Trophoblast cell (in vitro differentiated cells and primary cell): ENCODE data around the gene OST4.

Source experiments
- DNase-seq, 2 donors: peaks; one replicate each; pipeline ENCODE4 v3.0.0-alpha.2; 2016
- H2AFZ ChIP-seq: 2 replicates; pipeline ENCODE4 v1.6.1; 2013; ENCODE audit warnings: low read length, moderate library complexity, mild to moderate bottlenecking; ENCODE audit not compliant: insufficient read depth, poor library complexity
- H2AK5ac ChIP-seq: 2 replicates; pipeline ENCODE4 v1.6.1; 2013; ENCODE audit warnings: mild to moderate bottlenecking, low read length
- H2BK120ac ChIP-seq: 2 replicates; pipeline ENCODE4 v1.6.1; 2013; ENCODE audit warnings: low read length, mild to moderate bottlenecking, moderate library complexity; ENCODE audit not compliant: insufficient read depth, poor library complexity
- H2BK12ac ChIP-seq: 2 replicates; pipeline ENCODE4 v1.6.1; 2013; ENCODE audit warnings: mild to moderate bottlenecking, low read length, moderate library complexity
- H2BK5ac ChIP-seq: 2 replicates; pipeline ENCODE4 v1.6.1; 2013; ENCODE audit warnings: low read length, low read depth, moderate library complexity, mild to moderate bottlenecking; ENCODE audit not compliant: poor library complexity
- H3K14ac ChIP-seq: 2 replicates; pipeline ENCODE4 v1.6.1; 2013; ENCODE audit warnings: mild to moderate bottlenecking, low read length
- H3K18ac ChIP-seq: 2 replicates; pipeline ENCODE4 v1.6.1; 2013; ENCODE audit warnings: mild to moderate bottlenecking, low read length
- H3K23ac ChIP-seq: 2 replicates; pipeline ENCODE4 v1.6.1; 2013; ENCODE audit warnings: low read length
- H3K27ac ChIP-seq: 2 replicates; pipeline ENCODE4 v1.5.1; 2013; ENCODE audit warnings: low read depth, mild to moderate bottlenecking, inconsistent platforms, low read length, moderate library complexity
- H3K27me3 ChIP-seq: 2 replicates; pipeline ENCODE4 v1.6.1; 2013; ENCODE audit warnings: inconsistent platforms, mild to moderate bottlenecking, low read length, moderate library complexity; ENCODE audit not compliant: insufficient read depth
- H3K36me3 ChIP-seq, 2 experiments: 1 replicate in 1 of 2; 2 replicates in 1 of 2; pipeline ENCODE4 v1.6.1; 2013; ENCODE audit warnings: low read length in 2 of 2, mild to moderate bottlenecking in 2 of 2, moderate library complexity in 1 of 2; ENCODE audit not compliant: insufficient read depth in 2 of 2, control insufficient read depth in 1 of 2
- H3K4ac ChIP-seq: 2 replicates; pipeline ENCODE4 v1.6.1; 2013; ENCODE audit warnings: low read depth, mild to moderate bottlenecking, low read length, moderate library complexity
- H3K4me1 ChIP-seq, 2 experiments: 1 replicate in 1 of 2; 2 replicates in 1 of 2; pipeline ENCODE4 v1.6.1; 2013; ENCODE audit warnings: low read length in 2 of 2, mild to moderate bottlenecking in 2 of 2, moderate library complexity in 1 of 2; ENCODE audit not compliant: insufficient read depth in 2 of 2, control insufficient read depth in 1 of 2
- H3K4me2 ChIP-seq: 2 replicates; pipeline ENCODE4 v1.6.1; 2013; ENCODE audit warnings: inconsistent platforms, mild to moderate bottlenecking, low read length, moderate library complexity
- H3K4me3 ChIP-seq: 2 replicates; pipeline ENCODE4 v1.5.1; 2013; ENCODE audit warnings: mild to moderate bottlenecking, low read depth, low read length, inconsistent platforms
- H3K79me1 ChIP-seq: one replicate; pipeline ENCODE4 v1.6.1; 2013; ENCODE audit warnings: low read length
- H3K79me2 ChIP-seq: 2 replicates; pipeline ENCODE4 v1.6.1; 2013; ENCODE audit warnings: low read length, mild to moderate bottlenecking; ENCODE audit not compliant: control insufficient read depth, insufficient read depth, poor library complexity
- H3K9ac ChIP-seq: 2 replicates; pipeline ENCODE4 v1.6.1; 2013; ENCODE audit warnings: mild to moderate bottlenecking, low read length
- H3K9me3 ChIP-seq: 2 replicates; pipeline ENCODE4 v1.6.1; 2013; ENCODE audit warnings: low read depth, mild to moderate bottlenecking, control low read depth, inconsistent platforms, low read length; ENCODE audit not compliant: insufficient read depth
- H4K12ac ChIP-seq: 2 replicates; pipeline ENCODE4 v1.6.1; 2013; ENCODE audit warnings: low read depth, mild to moderate bottlenecking, low read length, moderate library complexity
- H4K8ac ChIP-seq: 2 replicates; pipeline ENCODE4 v1.6.1; 2013; ENCODE audit warnings: low read depth, mild to moderate bottlenecking, low read length, moderate library complexity
- H4K91ac ChIP-seq: one replicate; pipeline ENCODE4 v1.6.1; 2013; ENCODE audit warnings: low read depth, mild to moderate bottlenecking, low read length, moderate library complexity
- WGBS: extraction: QIAGEN DNeasy Blood & Tissue Kit; methylation state at CpG from one replicate; pipeline ENCODE4 v1.1.7; 2013; ENCODE audit warnings: missing lambda C conversion rate; ENCODE audit not compliant: insufficient read length, insufficient coverage; ENCODE audit errors: extremely low coverage; 5-methylcytosine and 5-hydroxymethylcytosine counted together

OST4 gene

DNA sequence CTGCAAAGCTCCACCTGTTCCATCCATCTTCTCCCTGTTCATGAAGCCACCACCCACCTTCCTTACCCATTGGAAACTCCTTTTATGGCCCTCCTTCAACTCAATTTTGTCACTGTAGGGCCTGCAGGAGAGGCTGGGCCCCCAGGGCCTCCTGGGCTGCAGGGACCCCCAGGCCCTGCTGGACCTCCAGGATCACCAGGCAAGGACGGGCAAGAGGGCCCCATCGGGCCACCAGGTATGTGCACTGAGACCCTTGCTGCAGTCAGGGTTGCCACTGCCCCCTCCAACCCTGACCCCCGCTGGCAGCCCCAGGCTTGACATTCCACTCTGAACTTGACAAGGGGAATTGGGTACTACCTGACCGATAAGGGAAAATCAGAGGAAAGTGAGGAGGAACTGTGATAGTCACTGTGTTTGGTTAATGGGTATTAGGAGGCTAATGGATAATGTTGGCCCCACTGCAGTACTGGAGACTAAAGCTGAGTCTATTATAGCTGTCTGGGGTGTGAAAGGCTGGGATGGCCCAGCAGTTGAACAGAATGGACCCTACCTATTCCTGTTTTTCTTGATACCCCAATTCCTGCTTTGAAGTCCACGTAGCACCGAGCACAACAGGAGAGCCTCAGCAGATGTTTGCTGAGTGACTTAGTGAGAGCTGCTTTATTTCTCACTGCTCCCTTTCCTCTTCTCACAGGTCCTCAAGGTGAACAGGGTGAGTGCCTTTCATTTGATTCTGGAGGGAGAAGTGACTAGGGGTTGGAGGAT lies 13.0 kb upstream of the OST4 start:
- H3K9ac ChIP-seq = no peak overlapping the region
- H2BK120ac ChIP-seq = no peak overlapping the region
- H2BK5ac ChIP-seq = no peak overlapping the region
- H3K18ac ChIP-seq = no peak overlapping the region
- H3K79me1 ChIP-seq = peaks cover 12% of the 10 kb centered on the region
- no peak overlapping the region for H2AK5ac ChIP-seq
- WGBS = no CpG with 5 or more reads among the region's 6 CpGs
- no peak overlapping the region for H3K4me2 ChIP-seq
- H3K9me3 ChIP-seq = no peaks in the 10 kb centered on the region
- H3K4me1 ChIP-seq = peaks cover 8 to 19% of the 10 kb centered on the region in 2 experiments
- H3K36me3 ChIP-seq = no peaks in the 10 kb centered on the region
- no peak overlapping the region for H2AFZ ChIP-seq
- no peak overlapping the region for H4K12ac ChIP-seq
- H3K4ac ChIP-seq = no peak overlapping the region
- no peaks in the 10 kb centered on the region for H3K27me3 ChIP-seq
- no peak overlapping the region for H3K4me3 ChIP-seq
- no peak overlapping the region for H3K27ac ChIP-seq
- H3K79me2 ChIP-seq = peaks cover 8% of the 10 kb centered on the region
- no peak overlapping the region for H3K23ac ChIP-seq
- no peak overlapping the region for H3K14ac ChIP-seq
- H2BK12ac ChIP-seq = no peak overlapping the region
- no peak overlapping the region for H4K91ac ChIP-seq
- no peak for DNase-seq
- no peak overlapping the region for H4K8ac ChIP-seq

DNA sequence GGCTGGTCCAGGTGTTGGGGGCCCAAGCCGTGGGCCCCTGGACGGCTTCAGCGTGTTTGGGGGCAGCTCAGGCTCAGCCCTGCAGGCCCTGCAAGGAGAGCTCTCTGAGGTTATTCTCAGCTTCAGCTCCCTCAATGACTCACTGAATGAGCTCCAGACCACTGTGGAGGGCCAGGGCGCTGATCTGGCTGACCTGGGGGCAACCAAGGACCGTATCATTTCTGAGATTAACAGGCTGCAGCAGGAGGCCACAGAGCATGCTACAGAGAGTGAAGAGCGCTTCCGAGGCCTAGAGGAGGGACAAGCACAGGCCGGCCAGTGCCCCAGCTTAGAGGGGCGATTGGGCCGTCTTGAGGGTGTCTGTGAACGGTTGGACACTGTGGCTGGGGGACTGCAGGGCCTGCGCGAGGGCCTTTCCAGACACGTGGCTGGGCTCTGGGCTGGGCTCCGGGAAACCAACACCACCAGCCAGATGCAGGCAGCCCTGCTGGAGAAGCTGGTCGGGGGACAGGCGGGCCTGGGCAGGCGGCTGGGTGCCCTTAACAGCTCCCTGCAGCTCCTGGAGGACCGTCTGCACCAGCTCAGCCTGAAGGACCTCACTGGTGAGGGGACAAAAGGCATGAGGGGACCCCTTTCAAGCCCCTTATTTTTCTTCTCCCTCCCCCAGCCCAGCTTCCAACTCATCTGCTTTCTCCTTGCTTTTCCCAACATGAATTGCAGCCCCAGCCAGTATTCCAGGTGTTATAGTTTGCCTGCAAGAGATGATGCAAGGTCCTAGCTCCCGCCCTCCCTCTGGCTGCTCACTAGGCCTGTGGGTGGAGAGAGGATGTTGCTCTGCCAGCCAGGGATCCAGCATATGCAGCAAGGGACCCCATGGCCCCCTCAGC lies 12.2 kb upstream of the OST4 start:
- peak overlapping the region; percentile 53 for H2AK5ac ChIP-seq
- no peaks in the 10 kb centered on the region for H3K9me3 ChIP-seq
- no peak overlapping the region for H3K4ac ChIP-seq
- H3K27ac ChIP-seq = no peak overlapping the region
- no peak overlapping the region for H2AFZ ChIP-seq
- H2BK5ac ChIP-seq = no peak overlapping the region
- H3K4me3 ChIP-seq = no peak overlapping the region
- no peak for DNase-seq
- no peak overlapping the region for H2BK12ac ChIP-seq
- H4K8ac ChIP-seq = no peak overlapping the region
- no CpG with 5 or more reads among the region's 20 CpGs for WGBS
- H2BK120ac ChIP-seq = no peak overlapping the region
- H3K23ac ChIP-seq = no peak overlapping the region
- no peaks in the 10 kb centered on the region for H3K36me3 ChIP-seq
- no peak overlapping the region for H3K14ac ChIP-seq
- no peak overlapping the region for H3K4me2 ChIP-seq
- H3K9ac ChIP-seq = no peak overlapping the region
- peaks cover 12% of the 10 kb centered on the region for H3K79me1 ChIP-seq
- no peak overlapping the region for H4K12ac ChIP-seq
- H3K18ac ChIP-seq = no peak overlapping the region
- H3K4me1 ChIP-seq = peaks cover 8 to 19% of the 10 kb centered on the region in 2 experiments
- peaks cover 8% of the 10 kb centered on the region for H3K79me2 ChIP-seq
- no peak overlapping the region for H4K91ac ChIP-seq
- H3K27me3 ChIP-seq = no peaks in the 10 kb centered on the region

DNA sequence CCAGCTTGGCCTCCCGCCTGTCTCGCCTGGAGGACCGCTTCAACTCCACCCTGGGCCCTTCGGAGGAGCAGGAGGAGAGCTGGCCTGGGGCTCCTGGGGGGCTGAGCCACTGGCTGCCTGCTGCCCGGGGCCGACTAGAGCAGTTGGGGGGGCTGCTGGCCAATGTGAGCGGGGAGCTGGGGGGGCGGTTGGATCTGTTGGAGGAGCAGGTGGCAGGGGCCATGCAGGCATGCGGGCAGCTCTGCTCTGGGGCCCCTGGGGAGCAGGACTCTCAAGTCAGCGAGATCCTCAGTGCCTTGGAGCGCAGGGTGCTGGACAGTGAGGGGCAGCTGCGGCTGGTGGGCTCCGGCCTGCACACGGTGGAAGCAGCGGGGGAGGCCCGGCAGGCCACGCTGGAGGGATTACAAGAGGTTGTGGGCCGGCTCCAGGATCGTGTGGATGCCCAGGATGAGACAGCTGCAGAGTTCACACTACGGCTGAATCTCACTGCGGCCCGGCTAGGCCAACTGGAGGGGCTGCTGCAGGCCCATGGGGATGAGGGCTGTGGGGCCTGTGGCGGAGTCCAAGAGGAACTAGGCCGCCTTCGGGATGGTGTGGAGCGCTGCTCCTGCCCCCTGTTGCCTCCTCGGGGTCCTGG lies 11.4 kb upstream of the OST4 start:
- no peak overlapping the region for H3K14ac ChIP-seq
- no CpG with 5 or more reads among the region's 27 CpGs for WGBS
- no peak overlapping the region for H2BK12ac ChIP-seq
- H3K9me3 ChIP-seq = no peaks in the 10 kb centered on the region
- no peak overlapping the region for H2BK5ac ChIP-seq
- H4K12ac ChIP-seq = no peak overlapping the region
- H3K27me3 ChIP-seq = no peaks in the 10 kb centered on the region
- no peak overlapping the region for H3K4me2 ChIP-seq
- H3K79me1 ChIP-seq = peaks cover 12% of the 10 kb centered on the region
- no peak overlapping the region for H3K18ac ChIP-seq
- H2AFZ ChIP-seq = no peak overlapping the region
- H4K8ac ChIP-seq = no peak overlapping the region
- peaks cover 8 to 19% of the 10 kb centered on the region in 2 experiments for H3K4me1 ChIP-seq
- no peak overlapping the region for H3K4ac ChIP-seq
- no peak overlapping the region for H3K27ac ChIP-seq
- H3K36me3 ChIP-seq = no peaks in the 10 kb centered on the region
- no peak overlapping the region for H3K9ac ChIP-seq
- H2AK5ac ChIP-seq = no peak overlapping the region
- H3K79me2 ChIP-seq = peaks cover 8% of the 10 kb centered on the region
- no peak overlapping the region for H2BK120ac ChIP-seq
- H3K4me3 ChIP-seq = no peak overlapping the region
- H3K23ac ChIP-seq = no peak overlapping the region
- no peak overlapping the region for H4K91ac ChIP-seq
- DNase-seq = no peak

DNA sequence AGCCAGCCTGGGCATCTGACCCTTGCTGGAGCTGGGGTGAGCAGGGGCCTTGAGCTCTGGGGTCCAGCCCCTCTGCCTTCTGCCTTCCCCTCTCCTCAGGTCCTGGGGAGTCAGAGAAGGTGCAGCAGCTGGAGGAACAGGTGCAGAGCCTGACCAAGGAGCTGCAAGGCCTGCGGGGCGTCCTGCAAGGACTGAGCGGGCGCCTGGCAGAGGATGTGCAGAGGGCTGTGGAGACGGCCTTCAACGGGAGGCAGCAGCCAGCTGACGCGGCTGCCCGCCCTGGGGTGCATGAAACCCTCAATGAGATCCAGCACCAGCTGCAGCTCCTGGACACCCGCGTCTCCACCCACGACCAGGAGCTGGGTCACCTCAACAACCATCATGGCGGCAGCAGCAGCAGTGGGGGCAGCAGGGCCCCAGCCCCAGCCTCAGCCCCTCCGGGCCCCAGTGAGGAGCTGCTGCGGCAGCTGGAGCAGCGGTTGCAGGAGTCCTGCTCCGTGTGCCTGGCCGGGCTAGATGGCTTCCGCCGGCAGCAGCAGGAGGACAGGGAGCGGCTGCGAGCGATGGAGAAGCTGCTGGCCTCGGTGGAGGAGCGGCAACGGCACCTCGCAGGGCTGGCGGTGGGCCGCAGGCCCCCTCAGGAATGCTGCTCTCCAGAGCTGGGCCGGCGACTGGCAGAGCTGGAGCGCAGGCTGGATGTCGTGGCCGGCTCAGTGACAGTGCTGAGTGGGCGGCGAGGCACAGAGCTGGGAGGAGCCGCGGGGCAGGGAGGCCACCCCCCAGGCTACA lies 10.7 kb upstream of the OST4 start:
- Histone ChIP-seq H3K14ac (no peak overlapping the region), H3K27ac (no peak overlapping the region), H3K4me1 (peaks cover 8 to 18% of the 10 kb centered on the region in 2 experiments), H4K12ac (no peak overlapping the region), H3K36me3 (no peaks in the 10 kb centered on the region), H2BK5ac (no peak overlapping the region), H3K4me2 (no peak overlapping the region), H3K9me3 (no peaks in the 10 kb centered on the region), H2BK12ac (peak overlapping the region; percentile 37), H3K79me2 (peaks cover 8% of the 10 kb centered on the region), H4K91ac (peak overlapping the region; percentile 7), H3K23ac (no peak overlapping the region), H3K18ac (no peak overlapping the region), H3K9ac (no peak overlapping the region), H3K4me3 (no peak overlapping the region), H3K27me3 (no peaks in the 10 kb centered on the region), H4K8ac (peak overlapping the region; percentile 61), H3K79me1 (peaks cover 12% of the 10 kb centered on the region), H2AK5ac (peak overlapping the region; percentile 67), H2BK120ac (no peak overlapping the region), H3K4ac (no peak overlapping the region), H2AFZ (no peak overlapping the region)
- no peak for DNase-seq
- WGBS = no CpG with 5 or more reads among the region's 38 CpGs
